ENCODE measurements around the gene DNAJC25.
"Not testable (repeated sequence)": the region's sequence is repeated elsewhere in the genome, so short reads cannot be mapped to it uniquely, and the experiment has no call there.

The DNAJC25 gene

GRCh38 chr9:111668601-111669000 lies 37.5 kb downstream of the DNAJC25 start:
- DNase-seq: not testable (repeated sequence)

- DNase-seq: no peak
These were observed 43.2 kb downstream of the DNAJC25 start for GRCh38 chr9:111674319-111674718.

- DNase-seq: no peak
These were observed 45.0 kb downstream of the DNAJC25 start for GRCh38 chr9:111676116-111676515.

- DNase-seq: no peak
These were observed 47.2 kb downstream of the DNAJC25 start for GRCh38 chr9:111678293-111678692.

- DNase-seq: no peak
These were observed 48.1 kb downstream of the DNAJC25 start for GRCh38 chr9:111679199-111679598.

GRCh38 chr9:111683392-111683791 lies 52.3 kb downstream of the DNAJC25 start:
- DNase-seq: no peak

- peak in 1 of 2 experiments; percentile 3 for DNase-seq
These were observed 60.7 kb downstream of the DNAJC25 start for GRCh38 chr9:111691672-111692329.

GRCh38 chr9:111696796-111697195 lies 65.7 kb downstream of the DNAJC25 start:
- DNase-seq: no peak

- no peak for DNase-seq
These were observed 69.6 kb downstream of the DNAJC25 start for GRCh38 chr9:111700776-111701175.
